Naive thymus-derived CD8-positive, alpha-beta T cell (primary cell): Measurements from ENCODE around the gene NEDD4. TPM values are rescaled to one million over a fixed set of nuclear protein-coding genes. Genes with fewer than 3 reads are reported as not detected.
"Not testable (repeated sequence)": the region's sequence is repeated elsewhere in the genome, so short reads cannot be mapped to it uniquely, and the experiment has no call there.

Experiments used
- ATAC-seq, 2 donors: fragments of 150-1000 bp; cut with Tn5 transposase in 1 of 2; sonication (Bioruptor Pico), chemical (Tn5 transposase) in 1 of 2; 1 replicate in 1 of 2; 2 replicates in 1 of 2; pipeline ENCODE4 v1.10.0; 2021; ENCODE audit warnings: mild to moderate bottlenecking in 2 of 2, moderate library complexity in 2 of 2
- POLR2A ChIA-PET: fragments of 350-600 bp; sonication (Branson Sonifier 250); formaldehyde crosslinking; loops from one replicate; lab custom pipeline; 2021; ENCODE audit warnings: antibody characterized with exemption; lab: Charles Lee
- DNase-seq, 10 donors: peaks; one replicate each; pipeline versions ENCODE4 v3.0.0 to v3.0.0-alpha.2; 2020 to 2022
- H3K27ac Mint-ChIP-seq, 10 donors: one replicate each; pipeline ENCODE4 v1.8.0; 2020 to 2022; ENCODE audit warnings: mild to moderate bottlenecking in 10 of 10, mixed read lengths in 10 of 10, moderate library complexity in 4 of 10, inconsistent platforms in 1 of 10
- H3K27me3 Mint-ChIP-seq, 5 donors: one replicate each; pipeline ENCODE4 v1.8.0; 2021 to 2022; ENCODE audit warnings: mixed read lengths in 5 of 5
- H3K36me3 Mint-ChIP-seq, 3 donors: one replicate each; pipeline ENCODE4 v1.8.0; 2020 to 2022; ENCODE audit warnings: mixed read lengths in 3 of 3, mild to moderate bottlenecking in 2 of 3, inconsistent platforms in 1 of 3
- H3K4me1 Mint-ChIP-seq, 4 donors: one replicate each; pipeline ENCODE4 v1.8.0; 2021 to 2022; ENCODE audit warnings: mixed read lengths in 4 of 4
- H3K4me3 Mint-ChIP-seq, 10 donors: one replicate each; pipeline ENCODE4 v1.8.0; 2020 to 2022; ENCODE audit warnings: mild to moderate bottlenecking in 10 of 10, mixed read lengths in 10 of 10, moderate library complexity in 6 of 10, inconsistent platforms in 1 of 10
- H3K9me3 Mint-ChIP-seq, 9 donors: one replicate each; pipeline ENCODE4 v1.8.0; 2020 to 2022; ENCODE audit warnings: mixed read lengths in 9 of 9, mild to moderate bottlenecking in 3 of 9, inconsistent platforms in 1 of 9, moderate library complexity in 1 of 9
- polyA plus RNA-seq, 3 donors: library from polyadenylated mRNA; unstranded; fragments of 300-500 nt; fragmentation: Illumina TruSeq; gene quantifications; one replicate each; pipeline ENCODE4 v1.2.3, GENCODE V29; 2021
- total RNA-seq, 8 experiments: library from RNA in 2 of 8; stranded (reverse) in 2 of 8; gene quantifications; one replicate each; pipeline ENCODE4 v1.2.3 and lab custom pipeline; 2021 to 2026

The NEDD4 gene
- total and polyA plus RNA-seq, 5 experiments from 2014 or later, result 2.3 to 4.6 (median 3.7) TPM

DNA sequence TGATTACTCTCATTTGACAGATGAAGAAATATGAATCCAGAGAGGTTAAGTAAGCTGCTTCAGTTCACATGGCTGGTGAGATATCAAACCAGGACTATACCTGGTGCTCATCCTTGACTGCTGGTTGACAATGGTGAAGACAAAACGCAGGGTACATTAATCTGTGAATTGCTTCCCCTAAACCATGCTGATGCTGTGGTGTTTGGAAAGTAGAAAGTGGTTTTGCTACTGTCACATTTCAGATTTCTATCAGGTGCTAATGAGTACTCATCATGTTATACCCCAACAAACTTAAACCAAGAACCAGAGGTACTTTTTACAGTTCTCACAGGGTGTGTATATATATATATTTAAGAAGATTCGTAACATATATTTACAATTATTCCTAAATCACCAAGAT lies 165.5 kb downstream of the NEDD4 start:
- POLR2A ChIA-PET, result no interaction called here
- ATAC-seq, result no peak
- no peak overlapping the region for H3K27ac Mint-ChIP-seq
- peaks cover 0 to 1% (median 0%) of the 10 kb centered on the region in 5 donors for H3K27me3 Mint-ChIP-seq
- no peak overlapping the region for H3K4me3 Mint-ChIP-seq
- H3K4me1 Mint-ChIP-seq, result peaks cover 0 to 10% (median 7%) of the 10 kb centered on the region in 4 donors
- H3K9me3 Mint-ChIP-seq, result no peaks in the 10 kb centered on the region
- no peak for DNase-seq
- peaks cover 0 to 6% (median 2%) of the 10 kb centered on the region in 3 donors for H3K36me3 Mint-ChIP-seq

- no peak for ATAC-seq
- H3K36me3 Mint-ChIP-seq, result no peaks in the 10 kb centered on the region
Measured at GRCh38 chr15:55827204-55827603, 166.2 kb downstream of the NEDD4 start.

DNA sequence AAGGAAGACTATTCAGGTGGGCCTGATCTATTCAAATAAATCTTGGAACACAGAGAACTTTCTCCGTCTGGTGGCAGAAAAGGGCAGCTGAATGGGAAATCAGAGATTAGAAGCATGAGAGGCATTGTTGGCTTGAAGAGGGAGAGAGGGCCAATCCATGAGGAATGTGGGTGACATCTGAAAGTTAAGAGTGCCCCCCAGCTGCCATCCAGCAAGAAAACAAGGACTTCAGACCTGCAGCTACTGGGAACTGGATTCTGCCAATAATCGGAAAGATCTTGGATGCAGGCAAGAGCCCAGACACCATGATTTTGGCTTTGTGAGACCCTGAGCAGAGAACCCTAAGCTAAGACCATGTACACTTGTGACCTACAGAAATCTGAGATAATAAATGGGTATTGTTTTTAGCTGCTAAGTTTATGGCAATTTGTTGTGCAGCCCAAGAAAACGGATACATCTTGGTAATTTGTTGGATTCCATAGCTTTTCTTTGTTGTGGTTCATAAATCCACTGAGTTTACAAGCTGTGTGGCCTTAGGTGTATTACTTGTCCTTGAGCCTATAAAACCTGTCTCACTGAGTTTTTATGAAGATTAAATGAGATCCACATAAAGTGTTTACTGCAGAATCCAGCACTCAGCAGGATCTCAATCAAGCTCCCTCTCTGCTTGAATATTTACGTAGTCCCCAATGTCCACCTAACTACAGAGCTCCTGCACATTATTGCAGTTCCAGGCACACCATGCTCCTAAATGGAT lies 168.4 kb downstream of the NEDD4 start:
- peaks cover 0 to 6% (median 5%) of the 10 kb centered on the region in 4 donors for H3K4me1 Mint-ChIP-seq
- no peak overlapping the region for H3K4me3 Mint-ChIP-seq
- POLR2A ChIA-PET, result no interaction called here
- H3K27me3 Mint-ChIP-seq, result peaks cover 0 to 9% (median 1%) of the 10 kb centered on the region in 5 donors
- H3K9me3 Mint-ChIP-seq, result peaks cover 0 to 2% (median 0%) of the 10 kb centered on the region in 9 donors
- H3K36me3 Mint-ChIP-seq, result no peaks in the 10 kb centered on the region
- H3K27ac Mint-ChIP-seq, result no peak overlapping the region
- no peak for ATAC-seq
- no peak for DNase-seq

More at GRCh38 chr15:55827204-55827603, 166.2 kb downstream of the NEDD4 start:
- Mint-ChIP-seq H3K27ac (no peak overlapping the region), H3K4me3 (no peak overlapping the region), H3K4me1 (peaks cover 0 to 10% (median 7%) of the 10 kb centered on the region in 4 donors), H3K9me3 (no peaks in the 10 kb centered on the region), H3K27me3 (peaks cover 0 to 1% (median 0%) of the 10 kb centered on the region in 5 donors)
- DNase-seq, result no peak
- POLR2A ChIA-PET, result no interaction called here

GRCh38 chr15:55823699-55824340 lies 169.6 kb downstream of the NEDD4 start:
- DNase-seq (no peak), ATAC-seq (no peak)
- H3K27me3 Mint-ChIP-seq, result peaks cover 1 to 10% (median 3%) of the 10 kb centered on the region in 5 donors
- POLR2A ChIA-PET, result no interaction called here
- no peak overlapping the region for H3K27ac Mint-ChIP-seq
- H3K4me1 Mint-ChIP-seq, result no peaks in the 10 kb centered on the region
- no peaks in the 10 kb centered on the region for H3K36me3 Mint-ChIP-seq
- no peak overlapping the region for H3K4me3 Mint-ChIP-seq
- peaks cover 0 to 2% (median 0%) of the 10 kb centered on the region in 9 donors for H3K9me3 Mint-ChIP-seq

GRCh38 chr15:55823191-55823670 lies 170.2 kb downstream of the NEDD4 start:
- POLR2A ChIA-PET, result no interaction called here
- no peak for ATAC-seq
- H3K4me1 Mint-ChIP-seq, result no peaks in the 10 kb centered on the region
- H3K27ac Mint-ChIP-seq, result no peak overlapping the region
- no peaks in the 10 kb centered on the region for H3K36me3 Mint-ChIP-seq
- DNase-seq, result no peak
- H3K9me3 Mint-ChIP-seq, result peaks cover 0 to 2% (median 0%) of the 10 kb centered on the region in 9 donors
- H3K4me3 Mint-ChIP-seq, result no peak overlapping the region
- peaks cover 1 to 10% (median 3%) of the 10 kb centered on the region in 5 donors for H3K27me3 Mint-ChIP-seq

DNA sequence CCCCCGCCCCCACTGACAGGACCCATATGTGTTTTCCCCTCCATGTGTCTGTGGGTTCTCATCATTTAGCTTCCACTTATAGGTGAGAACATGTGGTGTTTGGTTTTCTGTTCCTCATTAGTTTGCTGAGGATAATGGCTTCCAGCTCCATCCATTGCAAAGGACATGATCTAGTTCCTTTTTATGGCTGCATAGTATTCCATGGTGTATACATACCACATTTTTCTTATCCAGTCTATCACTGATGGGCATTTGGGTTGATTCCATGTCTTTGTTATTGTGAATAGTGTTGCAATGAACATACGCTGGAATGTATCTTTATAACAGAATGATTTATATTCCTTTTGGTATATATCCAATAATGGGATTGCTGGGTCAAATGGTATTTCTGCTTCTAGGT lies 171.7 kb downstream of the NEDD4 start:
- POLR2A ChIA-PET, H3K27ac Mint-ChIP-seq, H3K27me3 Mint-ChIP-seq, H3K9me3 Mint-ChIP-seq, H3K36me3 Mint-ChIP-seq, H3K4me1 Mint-ChIP-seq, ATAC-seq, DNase-seq, H3K4me3 Mint-ChIP-seq: not testable (repeated sequence)

DNA sequence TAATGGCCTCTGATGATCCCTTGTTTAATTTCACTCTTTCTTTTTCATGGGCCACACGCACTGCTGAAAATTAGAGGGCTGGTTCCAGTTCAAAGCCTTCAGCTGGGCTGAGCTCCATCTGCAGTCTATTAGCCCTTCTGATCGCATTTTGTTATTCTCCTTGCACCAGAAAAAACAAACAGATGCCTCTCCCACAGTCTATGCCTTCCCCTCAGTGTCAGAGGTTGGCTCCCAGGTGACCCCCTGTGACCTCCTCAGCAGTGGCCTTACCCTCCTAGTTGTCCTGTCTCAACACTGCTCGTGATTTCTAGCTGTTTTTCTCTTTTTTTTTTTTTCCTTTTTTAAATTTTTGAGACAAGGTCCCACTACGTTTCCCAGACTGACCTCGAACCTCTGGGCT lies 173.4 kb downstream of the NEDD4 start:
- Mint-ChIP-seq H3K4me1 (no peaks in the 10 kb centered on the region), H3K27ac (peak overlapping the region in 1 of 10 donors; percentile 57), H3K9me3 (peaks cover 0 to 2% (median 0%) of the 10 kb centered on the region in 9 donors), H3K36me3 (no peaks in the 10 kb centered on the region), H3K4me3 (no peak overlapping the region), H3K27me3 (peaks cover 1 to 10% (median 3%) of the 10 kb centered on the region in 5 donors)
- POLR2A ChIA-PET, result no interaction called here
- no peak for ATAC-seq
- DNase-seq, result no peak

DNA sequence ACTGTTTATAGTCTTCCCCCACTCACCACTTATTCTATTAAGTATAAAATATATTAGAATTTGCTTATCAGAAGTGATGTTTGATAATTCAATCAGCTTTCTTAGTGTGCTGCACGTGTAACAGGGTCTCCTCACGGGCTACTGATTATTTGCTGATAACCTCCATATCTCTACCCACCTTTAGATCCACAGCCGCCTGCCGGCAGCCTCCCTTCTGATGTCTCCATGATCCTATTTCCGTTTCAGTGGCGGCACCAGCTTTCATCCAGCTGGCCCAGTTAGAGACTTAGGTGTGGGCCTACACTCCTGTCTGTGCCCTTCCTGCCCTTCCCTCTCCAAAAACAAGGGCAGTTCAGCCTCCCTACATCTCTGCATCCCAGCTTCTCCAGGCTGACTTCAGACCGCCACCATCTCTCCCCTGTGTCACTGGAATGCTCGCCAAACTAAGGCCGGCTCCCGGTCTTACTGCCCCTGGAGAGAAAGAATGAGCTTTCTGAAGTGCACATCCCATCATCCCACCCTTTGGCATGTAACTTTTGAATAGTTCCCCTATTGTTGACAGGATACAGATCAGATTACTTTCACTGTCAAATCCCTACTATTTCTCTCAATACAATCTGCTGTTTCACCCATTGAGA lies 173.9 kb downstream of the NEDD4 start:
- Mint-ChIP-seq H3K4me3 (no peak overlapping the region), H3K4me1 (no peaks in the 10 kb centered on the region), H3K36me3 (no peaks in the 10 kb centered on the region), H3K27ac (peak overlapping the region in 2 of 10 donors; percentile 17 to 57), H3K9me3 (peaks cover 0 to 2% (median 0%) of the 10 kb centered on the region in 9 donors), H3K27me3 (peaks cover 1 to 10% (median 3%) of the 10 kb centered on the region in 5 donors)
- POLR2A ChIA-PET, result no interaction called here
- ATAC-seq (no peak), DNase-seq (no peak)

GRCh38 chr15:55816017-55816416 lies 177.4 kb downstream of the NEDD4 start:
- Mint-ChIP-seq H3K27me3 (peaks cover 0 to 10% (median 3%) of the 10 kb centered on the region in 5 donors), H3K36me3 (no peaks in the 10 kb centered on the region), H3K9me3 (no peaks in the 10 kb centered on the region), H3K4me3 (no peak overlapping the region), H3K27ac (no peak overlapping the region), H3K4me1 (no peaks in the 10 kb centered on the region)
- POLR2A ChIA-PET, result no interaction called here
- ATAC-seq, result no peak
- no peak for DNase-seq

GRCh38 chr15:55802600-55803376 lies 190.6 kb downstream of the NEDD4 start:
- H3K36me3 Mint-ChIP-seq, result no peaks in the 10 kb centered on the region
- POLR2A ChIA-PET, result no interaction called here
- H3K4me3 Mint-ChIP-seq, result no peak overlapping the region
- H3K27ac Mint-ChIP-seq, result peak overlapping the region in 1 of 10 donors; percentile 62
- H3K9me3 Mint-ChIP-seq, result no peaks in the 10 kb centered on the region
- peaks cover 15 to 51% (median 18%) of the 10 kb centered on the region in 5 donors for H3K27me3 Mint-ChIP-seq
- no peaks in the 10 kb centered on the region for H3K4me1 Mint-ChIP-seq
- no peak for ATAC-seq
- DNase-seq, result no peak

DNA sequence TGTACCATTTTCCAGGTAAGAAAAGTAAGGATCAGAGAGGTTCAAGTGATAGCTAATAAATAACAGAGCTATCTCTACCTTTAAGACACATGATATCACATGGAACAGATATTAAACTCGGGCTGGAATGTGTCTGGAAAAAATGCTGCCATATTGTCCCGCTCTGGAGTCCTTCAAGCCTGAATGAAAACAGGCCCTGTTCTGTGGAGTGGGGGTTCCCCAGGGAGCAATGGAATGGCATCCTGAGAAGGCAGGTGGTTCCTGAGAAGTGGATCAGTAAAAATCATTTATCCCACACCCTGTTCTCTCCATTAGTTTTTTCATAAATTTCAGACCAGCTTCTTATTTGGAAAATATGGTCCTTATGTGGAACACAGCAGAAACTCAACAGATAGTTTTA lies 193.2 kb downstream of the NEDD4 start:
- no peaks in the 10 kb centered on the region for H3K4me1 Mint-ChIP-seq
- H3K4me3 Mint-ChIP-seq, result no peak overlapping the region
- POLR2A ChIA-PET, result no interaction called here
- no peaks in the 10 kb centered on the region for H3K9me3 Mint-ChIP-seq
- H3K36me3 Mint-ChIP-seq, result no peaks in the 10 kb centered on the region
- ATAC-seq (no peak), DNase-seq (no peak)
- H3K27me3 Mint-ChIP-seq, result peaks cover 10 to 60% (median 22%) of the 10 kb centered on the region in 5 donors
- no peak overlapping the region for H3K27ac Mint-ChIP-seq
